H9 (cell line): Measurements from ENCODE around the gene MAP3K19. TPM values are rescaled to one million over a fixed set of nuclear protein-coding genes. Genes with fewer than 3 reads are reported as not detected.

ENCODE experiments used
- DNase-seq: peaks from one replicate; pipeline ENCODE4 v3.0.0-alpha.2; 2017
- H2AFZ ChIP-seq: one replicate; pipeline ENCODE4 v1.6.1; 2013; ENCODE audit warnings: mild to moderate bottlenecking, low read length, control low read depth, moderate library complexity
- H2AK5ac ChIP-seq: 2 replicates; pipeline ENCODE4 v1.6.1; 2013; ENCODE audit warnings: low read length, control low read depth, mixed read lengths; ENCODE audit not compliant: insufficient read length
- H2BK120ac ChIP-seq: one replicate; pipeline ENCODE4 v1.6.1; 2013; ENCODE audit warnings: low read depth, mild to moderate bottlenecking, low read length, control low read depth, inconsistent platforms; ENCODE audit not compliant: poor library complexity, severe bottlenecking
- H2BK12ac ChIP-seq: 2 replicates; pipeline ENCODE4 v1.6.1; 2013; ENCODE audit warnings: low read length, control low read depth, mixed read lengths, low read depth; ENCODE audit not compliant: insufficient read length
- H2BK15ac ChIP-seq: 2 replicates; pipeline ENCODE4 v1.6.1; 2013; ENCODE audit warnings: low read depth, low read length, control low read depth
- H2BK20ac ChIP-seq: one replicate; pipeline ENCODE4 v1.6.1; 2013; ENCODE audit warnings: low read depth, mild to moderate bottlenecking, low read length, control low read depth, inconsistent platforms; ENCODE audit not compliant: poor library complexity, severe bottlenecking
- H2BK5ac ChIP-seq: 2 replicates; pipeline ENCODE4 v1.6.1; 2013; ENCODE audit warnings: low read length, control low read depth, mixed read lengths; ENCODE audit not compliant: insufficient read length
- H3K14ac ChIP-seq: 2 replicates; pipeline ENCODE4 v1.6.1; 2013; ENCODE audit warnings: low read length, control low read depth; ENCODE audit not compliant: insufficient read depth
- H3K18ac ChIP-seq: 2 replicates; pipeline ENCODE4 v1.6.1; 2013; ENCODE audit warnings: low read depth, mild to moderate bottlenecking, mixed read lengths, low read length, control low read depth; ENCODE audit not compliant: insufficient read length
- H3K23ac ChIP-seq: 2 replicates; pipeline ENCODE4 v1.6.1; 2013; ENCODE audit warnings: low read length, control low read depth, mixed read lengths, low read depth; ENCODE audit not compliant: insufficient read length
- H3K23me2 ChIP-seq: 2 replicates; pipeline ENCODE4 v1.6.1; 2013; ENCODE audit warnings: low read depth, mild to moderate bottlenecking, mixed read lengths, low read length, control low read depth; ENCODE audit not compliant: insufficient read length, poor library complexity, severe bottlenecking
- H3K27ac ChIP-seq: 2 replicates; pipeline ENCODE4 v1.5.1; 2013; ENCODE audit warnings: low read length, control low read depth, mixed read lengths, low read depth; ENCODE audit not compliant: insufficient read length
- H3K27me3 ChIP-seq: 2 replicates; pipeline ENCODE4 v1.6.1; 2013; ENCODE audit warnings: low read length, control low read depth, inconsistent platforms; ENCODE audit not compliant: insufficient read depth
- H3K4ac ChIP-seq: 2 replicates; pipeline ENCODE4 v1.6.1; 2013; ENCODE audit warnings: low read depth, mild to moderate bottlenecking, control low read depth, inconsistent platforms, low read length, moderate library complexity
- H3K4me1 ChIP-seq: 2 replicates; pipeline ENCODE4 v1.6.1; 2013; ENCODE audit warnings: low read length, control low read depth, inconsistent platforms; ENCODE audit not compliant: insufficient read depth
- H3K4me2 ChIP-seq: 2 replicates; pipeline ENCODE4 v1.6.1; 2013; ENCODE audit warnings: low read length, control low read depth, mixed read lengths; ENCODE audit not compliant: insufficient read length, insufficient read depth
- H3K56ac ChIP-seq: 2 replicates; pipeline ENCODE4 v1.6.1; 2013; ENCODE audit warnings: low read depth, mild to moderate bottlenecking, mixed read lengths, low read length, control low read depth; ENCODE audit not compliant: insufficient read length
- H3K79me1 ChIP-seq: 2 replicates; pipeline ENCODE4 v1.6.1; 2013; ENCODE audit warnings: low read depth, mild to moderate bottlenecking, moderate library complexity, low read length, control low read depth, inconsistent platforms; ENCODE audit not compliant: insufficient read depth, poor library complexity, severe bottlenecking
- H3K79me2 ChIP-seq: 2 replicates; pipeline ENCODE4 v1.6.1; 2013; ENCODE audit warnings: low read length, control low read depth, inconsistent platforms; ENCODE audit not compliant: insufficient read depth
- H3K9ac ChIP-seq: 2 replicates; pipeline ENCODE4 v1.6.1; 2013; ENCODE audit warnings: low read length, control low read depth, mixed read lengths; ENCODE audit not compliant: insufficient read length; ENCODE audit errors: extremely low read depth
- H3K9me3 ChIP-seq: one replicate; pipeline ENCODE4 v1.6.1; 2013; ENCODE audit warnings: low read depth, low read length, inconsistent platforms; ENCODE audit not compliant: control insufficient read depth
- H3T11ph ChIP-seq: one replicate; pipeline ENCODE4 v1.6.1; 2013; ENCODE audit warnings: mild to moderate bottlenecking, low read length, control low read depth, inconsistent platforms
- H4K20me1 ChIP-seq: one replicate; pipeline ENCODE4 v1.6.1; 2013; ENCODE audit not compliant: control insufficient read depth, insufficient read length, insufficient read depth
- H4K5ac ChIP-seq: 2 replicates; pipeline ENCODE4 v1.6.1; 2013; ENCODE audit warnings: low read depth, mild to moderate bottlenecking, mixed read lengths, low read length, control low read depth; ENCODE audit not compliant: insufficient read length
- H4K8ac ChIP-seq: replicated peaks from 2 replicates; pipeline ENCODE4 v1.6.1; 2013; ENCODE audit warnings: low read length, control low read depth, mixed read lengths, low read depth; ENCODE audit not compliant: insufficient read length
- H4K91ac ChIP-seq: 2 replicates; pipeline ENCODE4 v1.6.1; 2013; ENCODE audit warnings: low read depth, mild to moderate bottlenecking, moderate library complexity, mixed read lengths, low read length, control low read depth; ENCODE audit not compliant: insufficient read length
- H3K27ac Mint-ChIP-seq, 3 experiments: 2 replicates in 2 of 3; 3 replicates in 1 of 3; pipeline ENCODE4 v1.8.0; 2020 to 2021; ENCODE audit warnings: mixed read lengths in 3 of 3, mild to moderate bottlenecking in 1 of 3, moderate library complexity in 1 of 3
- H3K27me3 Mint-ChIP-seq: 2 replicates; pipeline ENCODE4 v1.8.0; 2021; ENCODE audit warnings: low read depth, mild to moderate bottlenecking, moderate library complexity, mixed read lengths
- H3K36me3 Mint-ChIP-seq, 3 experiments: 2 replicates in 2 of 3; 3 replicates in 1 of 3; pipeline ENCODE4 v1.8.0; 2020 to 2021; ENCODE audit warnings: low read depth in 3 of 3, mixed read lengths in 3 of 3; ENCODE audit not compliant: insufficient read depth in 1 of 3
- H3K4me1 Mint-ChIP-seq, 2 experiments: 2 replicates each; pipeline ENCODE4 v1.8.0; 2020; ENCODE audit warnings: mixed read lengths in 2 of 2
- H3K4me3 Mint-ChIP-seq, 2 experiments: 2 replicates in 1 of 2; 3 replicates in 1 of 2; pipeline ENCODE4 v1.8.0; 2020 to 2021; ENCODE audit warnings: mild to moderate bottlenecking in 2 of 2, mixed read lengths in 2 of 2, moderate library complexity in 1 of 2
- H3K9me3 Mint-ChIP-seq, 2 experiments: 2 replicates in 1 of 2; 3 replicates in 1 of 2; pipeline ENCODE4 v1.8.0; 2020; ENCODE audit warnings: mild to moderate bottlenecking in 2 of 2, mixed read lengths in 2 of 2, moderate library complexity in 1 of 2
- WGBS: extraction: QIAGEN DNeasy Blood & Tissue Kit; methylation state at CpG from one replicate; pipeline ENCODE4 v1.1.7; 2013; ENCODE audit warnings: missing lambda C conversion rate, low lambda C conversion rate, mixed read lengths; ENCODE audit not compliant: insufficient read length; ENCODE audit errors: extremely low coverage; 5-methylcytosine and 5-hydroxymethylcytosine counted together
- total RNA-seq: library from RNA; stranded (reverse); gene quantifications from 2 replicates; pipeline ENCODE4 v1.2.1, GENCODE V29; 2021
- TF ChIP-seq, protein P1 (sequence below): fragments of 200-600 bp; sonication (generic); conservative IDR thresholded peaks from 3 replicates; pipeline ENCODE4 v1.8.0; 2021; ENCODE audit warnings: antibody characterized with exemption, mild to moderate bottlenecking

Gene MAP3K19
- total RNA-seq, 1 experiment from 2014 or later, result not detected

DNA sequence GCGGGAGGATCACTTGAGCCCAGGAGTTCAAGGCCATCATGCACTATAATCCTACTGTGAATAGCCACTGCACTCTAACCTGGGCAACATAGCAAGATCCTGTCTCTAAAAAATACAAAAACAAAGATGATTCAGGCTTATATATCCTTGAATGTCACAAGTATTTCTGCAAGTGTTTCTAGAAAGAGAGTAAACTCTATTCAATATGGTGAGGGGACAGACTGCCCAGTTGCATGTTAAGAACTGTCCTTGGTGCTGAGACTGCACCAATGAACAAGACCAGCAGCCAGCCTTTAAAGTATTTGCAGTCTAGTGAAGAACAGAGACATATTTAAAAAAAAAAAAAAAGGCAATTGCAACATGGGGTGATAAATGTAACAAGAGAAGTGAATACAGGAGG, 16.4 kb downstream of the MAP3K19 start:
- Histone ChIP-seq H4K8ac (no peak overlapping the region), H2BK15ac (no peak overlapping the region), H2BK120ac (no peak overlapping the region), H3K23me2 (no peaks in the 10 kb centered on the region), H3K4ac (no peak overlapping the region), H3K9ac (no peak overlapping the region), H3K79me1 (no peaks in the 10 kb centered on the region), H2BK12ac (no peak overlapping the region), H3K18ac (no peak overlapping the region), H3K56ac (no peak overlapping the region), H4K5ac (no peak overlapping the region), H3K4me2 (no peak overlapping the region), H3T11ph (no peak overlapping the region), H2AK5ac (no peak overlapping the region), H3K9me3 (no peaks in the 10 kb centered on the region), H2BK5ac (no peak overlapping the region), H2AFZ (no peak overlapping the region), H4K91ac (no peak overlapping the region), H3K14ac (no peak overlapping the region), H3K79me2 (no peaks in the 10 kb centered on the region), H2BK20ac (no peak overlapping the region), H3K23ac (no peak overlapping the region), H3K27me3 (no peaks in the 10 kb centered on the region), H3K27ac (no peak overlapping the region), H3K4me1 (no peaks in the 10 kb centered on the region; the same call in 1 of the 2 replicates), H4K20me1 (no peaks in the 10 kb centered on the region)
- no peak for DNase-seq
- Mint-ChIP-seq H3K36me3 (peaks cover 0 to 3% (median 0%) of the 10 kb centered on the region in 3 experiments; a peak in 1 of 7 replicates), H3K27me3 (no peaks in the 10 kb centered on the region; the same call in 1 of the 2 replicates), H3K4me1 (peaks cover 0 to 3% of the 10 kb centered on the region in 2 experiments; a peak in 2 of 4 replicates), H3K9me3 (peaks cover 16 to 18% of the 10 kb centered on the region in 2 experiments), H3K4me3 (no peak overlapping the region), H3K27ac (no peak overlapping the region)
- WGBS, result no CpG with 5 or more reads among the region's 1 CpG
- TF ChIP-seq, protein P1, sequence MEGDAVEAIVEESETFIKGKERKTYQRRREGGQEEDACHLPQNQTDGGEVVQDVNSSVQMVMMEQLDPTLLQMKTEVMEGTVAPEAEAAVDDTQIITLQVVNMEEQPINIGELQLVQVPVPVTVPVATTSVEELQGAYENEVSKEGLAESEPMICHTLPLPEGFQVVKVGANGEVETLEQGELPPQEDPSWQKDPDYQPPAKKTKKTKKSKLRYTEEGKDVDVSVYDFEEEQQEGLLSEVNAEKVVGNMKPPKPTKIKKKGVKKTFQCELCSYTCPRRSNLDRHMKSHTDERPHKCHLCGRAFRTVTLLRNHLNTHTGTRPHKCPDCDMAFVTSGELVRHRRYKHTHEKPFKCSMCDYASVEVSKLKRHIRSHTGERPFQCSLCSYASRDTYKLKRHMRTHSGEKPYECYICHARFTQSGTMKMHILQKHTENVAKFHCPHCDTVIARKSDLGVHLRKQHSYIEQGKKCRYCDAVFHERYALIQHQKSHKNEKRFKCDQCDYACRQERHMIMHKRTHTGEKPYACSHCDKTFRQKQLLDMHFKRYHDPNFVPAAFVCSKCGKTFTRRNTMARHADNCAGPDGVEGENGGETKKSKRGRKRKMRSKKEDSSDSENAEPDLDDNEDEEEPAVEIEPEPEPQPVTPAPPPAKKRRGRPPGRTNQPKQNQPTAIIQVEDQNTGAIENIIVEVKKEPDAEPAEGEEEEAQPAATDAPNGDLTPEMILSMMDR, result no peak
